CD8-positive, alpha-beta memory T cell (primary cell): ENCODE data around the gene HIGD1B. TPM values are rescaled to one million over a fixed set of nuclear protein-coding genes. Genes with fewer than 3 reads are reported as not detected.
"Not testable (repeated sequence)": the region's sequence is repeated elsewhere in the genome, so short reads cannot be mapped to it uniquely, and the experiment has no call there.

Experiments
- CTCF ChIA-PET: fragments of 350-600 bp; sonication (Branson Sonifier 250); formaldehyde crosslinking; loops from one replicate; lab custom pipeline; 2021; ENCODE audit warnings: antibody characterized with exemption; lab: Charles Lee
- POLR2A ChIA-PET: fragments of 350-600 bp; sonication (Branson Sonifier 250); formaldehyde crosslinking; loops from one replicate; lab custom pipeline; 2021; ENCODE audit warnings: antibody characterized with exemption; lab: Charles Lee
- DNase-seq, 5 donors: peaks; one replicate each; pipeline versions ENCODE4 v3.0.0 to v3.0.0-alpha.2; 2020 to 2022; ENCODE audit warnings: mixed read lengths in 1 of 5
- H3K27ac ChIP-seq: one replicate; pipeline ENCODE4 v1.7.0; 2013; ENCODE audit warnings: low read depth, mild to moderate bottlenecking, low read length, moderate library complexity
- H3K27me3 ChIP-seq: 2 replicates; pipeline ENCODE4 v1.7.0; 2013; ENCODE audit warnings: low read length, mild to moderate bottlenecking; ENCODE audit not compliant: insufficient read depth, poor library complexity, severe bottlenecking
- H3K36me3 ChIP-seq: 2 replicates; pipeline ENCODE4 v1.7.0; 2013; ENCODE audit warnings: mild to moderate bottlenecking, low read length, moderate library complexity; ENCODE audit not compliant: insufficient read depth
- H3K4me1 ChIP-seq: 2 replicates; pipeline ENCODE4 v1.7.0; 2013; ENCODE audit warnings: mild to moderate bottlenecking, low read length, moderate library complexity; ENCODE audit not compliant: insufficient read depth
- H3K4me3 ChIP-seq: 2 replicates; pipeline ENCODE4 v1.7.0; 2013; ENCODE audit warnings: mild to moderate bottlenecking, low read length
- H3K9me3 ChIP-seq: 2 replicates; pipeline ENCODE4 v1.7.0; 2013; ENCODE audit warnings: mild to moderate bottlenecking, low read length
- H3K27ac Mint-ChIP-seq, 8 donors: one replicate each; pipeline ENCODE4 v1.8.0; 2020 to 2021; ENCODE audit warnings: mixed read lengths in 8 of 8, mild to moderate bottlenecking in 6 of 8, inconsistent platforms in 3 of 8, moderate library complexity in 3 of 8
- H3K27me3 Mint-ChIP-seq, 2 donors: one replicate each; pipeline ENCODE4 v1.8.0; 2020 to 2021; ENCODE audit warnings: mixed read lengths in 2 of 2, mild to moderate bottlenecking in 1 of 2, moderate library complexity in 1 of 2
- H3K36me3 Mint-ChIP-seq, 3 donors: one replicate each; pipeline ENCODE4 v1.8.0; 2020 to 2021; ENCODE audit warnings: mixed read lengths in 3 of 3, inconsistent platforms in 1 of 3, mild to moderate bottlenecking in 1 of 3
- H3K4me1 Mint-ChIP-seq, 3 donors: one replicate each; pipeline ENCODE4 v1.8.0; 2020 to 2021; ENCODE audit warnings: mixed read lengths in 3 of 3, inconsistent platforms in 1 of 3, mild to moderate bottlenecking in 1 of 3
- H3K4me3 Mint-ChIP-seq, 7 donors: one replicate each; pipeline ENCODE4 v1.8.0; 2020 to 2021; ENCODE audit warnings: mixed read lengths in 7 of 7, mild to moderate bottlenecking in 6 of 7, moderate library complexity in 4 of 7, inconsistent platforms in 2 of 7
- H3K9me3 Mint-ChIP-seq, 5 donors: one replicate each; pipeline ENCODE4 v1.8.0; 2020 to 2022; ENCODE audit warnings: mixed read lengths in 5 of 5, mild to moderate bottlenecking in 3 of 5, moderate library complexity in 2 of 5, inconsistent platforms in 1 of 5
- polyA plus RNA-seq: library from polyadenylated mRNA; unstranded; fragments of 300-500 nt; fragmentation: Illumina TruSeq; gene quantifications from one replicate; pipeline ENCODE4 v1.2.3, GENCODE V29; 2021
- total RNA-seq, 2 experiments: library from RNA; stranded (reverse); gene quantifications; one replicate each; pipeline ENCODE4 v1.2.3, GENCODE V29; 2021

HIGD1B gene
- total and polyA plus RNA-seq, 3 experiments from 2014 or later: 0.56 TPM; not detected in 2

GRCh38 chr17:44812263-44812662 lies 35.4 kb upstream of the HIGD1B start:
- Mint-ChIP-seq H3K36me3 (no peaks in the 10 kb centered on the region), H3K27ac (no peak overlapping the region), H3K4me3 (no peak overlapping the region), H3K9me3 (no peaks in the 10 kb centered on the region), H3K27me3 (peaks cover 16 to 20% of the 10 kb centered on the region in 2 donors), H3K4me1 (no peaks in the 10 kb centered on the region)
- POLR2A ChIA-PET: no interaction called here
- no peak overlapping the region for H3K27ac ChIP-seq
- H3K9me3 ChIP-seq: no peaks in the 10 kb centered on the region
- no peaks in the 10 kb centered on the region for H3K4me1 ChIP-seq
- H3K36me3 ChIP-seq: no peaks in the 10 kb centered on the region
- CTCF ChIA-PET: no interaction called here
- no peak for DNase-seq
- H3K27me3 ChIP-seq: no peaks in the 10 kb centered on the region
- H3K4me3 ChIP-seq: no peak overlapping the region

DNA sequence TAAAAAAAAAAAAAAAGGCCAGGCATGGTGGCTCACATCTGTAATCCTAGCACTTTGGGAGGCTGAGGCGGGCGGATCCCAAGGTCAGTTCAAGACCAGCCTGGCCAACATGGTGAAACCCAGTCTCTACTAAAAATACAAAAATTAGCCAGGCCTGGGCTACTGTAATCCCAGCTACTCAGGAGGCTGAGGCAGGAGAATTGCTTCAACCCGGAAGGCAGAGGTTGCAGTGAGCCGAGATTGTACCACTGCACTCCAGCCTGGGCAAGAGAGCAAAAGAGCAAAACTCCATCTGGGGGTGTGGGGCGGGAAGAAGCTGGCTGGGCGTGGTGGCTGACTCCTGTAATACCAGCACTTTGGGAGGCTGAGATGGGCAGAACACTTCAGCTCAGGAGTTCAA lies 29.2 kb upstream of the HIGD1B start:
- H3K27me3 ChIP-seq: not testable (repeated sequence)

GRCh38 chr17:44820631-44821212 lies 27.0 kb upstream of the HIGD1B start:
- DNase-seq: no peak
- H3K36me3 ChIP-seq: no peaks in the 10 kb centered on the region
- Mint-ChIP-seq H3K9me3 (no peaks in the 10 kb centered on the region), H3K36me3 (no peaks in the 10 kb centered on the region), H3K4me3 (no peak overlapping the region), H3K27me3 (peaks cover 24 to 26% of the 10 kb centered on the region in 2 donors), H3K4me1 (no peaks in the 10 kb centered on the region), H3K27ac (no peak overlapping the region)
- no peaks in the 10 kb centered on the region for H3K9me3 ChIP-seq
- ChIA-PET POLR2A (no interaction called here), CTCF (no interaction called here)
- no peaks in the 10 kb centered on the region for H3K27me3 ChIP-seq
- H3K27ac ChIP-seq: no peak overlapping the region
- H3K4me3 ChIP-seq: no peak overlapping the region
- no peaks in the 10 kb centered on the region for H3K4me1 ChIP-seq

More for the DNA sequence above, 29.2 kb upstream of the HIGD1B start:
- H3K27ac ChIP-seq, DNase-seq, H3K4me3 ChIP-seq, H3K36me3 ChIP-seq, H3K4me1 Mint-ChIP-seq, POLR2A ChIA-PET, H3K4me3 Mint-ChIP-seq, H3K9me3 ChIP-seq, H3K9me3 Mint-ChIP-seq, CTCF ChIA-PET, H3K4me1 ChIP-seq, H3K36me3 Mint-ChIP-seq: not testable (repeated sequence)
- H3K27ac Mint-ChIP-seq: peak overlapping the region in 1 of 8 donors; percentile 29
- H3K27me3 Mint-ChIP-seq: peaks cover 23 to 32% of the 10 kb centered on the region in 2 donors

GRCh38 chr17:44825236-44825635 lies 22.4 kb upstream of the HIGD1B start:
- H3K27ac ChIP-seq, H3K9me3 Mint-ChIP-seq, DNase-seq, H3K4me3 ChIP-seq, H3K9me3 ChIP-seq, POLR2A ChIA-PET, H3K36me3 ChIP-seq, H3K36me3 Mint-ChIP-seq, H3K27ac Mint-ChIP-seq, H3K4me3 Mint-ChIP-seq: not testable (repeated sequence)
- Mint-ChIP-seq H3K4me1 (peaks cover 9 to 12% (median 11%) of the 10 kb centered on the region in 3 donors), H3K27me3 (peaks cover 45 to 48% of the 10 kb centered on the region in 2 donors)
- Histone ChIP-seq H3K27me3 (peaks cover 21% of the 10 kb centered on the region), H3K4me1 (peaks cover 12% of the 10 kb centered on the region)
- CTCF ChIA-PET: interaction anchor here (0.7 kb wide), 1 partner anchor 32 kb away, joined by 3 read pairs; no protein-coding TSS in a partner anchor

GRCh38 chr17:44826123-44826790 lies 21.4 kb upstream of the HIGD1B start:
- Histone ChIP-seq H3K36me3 (no peaks in the 10 kb centered on the region), H3K27ac (no peak overlapping the region), H3K27me3 (peaks cover 29% of the 10 kb centered on the region), H3K4me1 (peaks cover 12% of the 10 kb centered on the region), H3K9me3 (no peaks in the 10 kb centered on the region), H3K4me3 (no peak overlapping the region)
- Mint-ChIP-seq H3K4me1 (peaks cover 10 to 16% (median 11%) of the 10 kb centered on the region in 3 donors), H3K4me3 (no peak overlapping the region), H3K27ac (no peak overlapping the region), H3K27me3 (peaks cover 43 to 49% of the 10 kb centered on the region in 2 donors), H3K36me3 (peaks cover 0 to 2% (median 0%) of the 10 kb centered on the region in 3 donors), H3K9me3 (no peaks in the 10 kb centered on the region)
- ChIA-PET POLR2A (no interaction called here), CTCF (interaction anchor here (0.7 kb wide), 1 partner anchor 1114 kb away, joined by 4 read pairs; no protein-coding TSS in a partner anchor)
- no peak for DNase-seq

DNA sequence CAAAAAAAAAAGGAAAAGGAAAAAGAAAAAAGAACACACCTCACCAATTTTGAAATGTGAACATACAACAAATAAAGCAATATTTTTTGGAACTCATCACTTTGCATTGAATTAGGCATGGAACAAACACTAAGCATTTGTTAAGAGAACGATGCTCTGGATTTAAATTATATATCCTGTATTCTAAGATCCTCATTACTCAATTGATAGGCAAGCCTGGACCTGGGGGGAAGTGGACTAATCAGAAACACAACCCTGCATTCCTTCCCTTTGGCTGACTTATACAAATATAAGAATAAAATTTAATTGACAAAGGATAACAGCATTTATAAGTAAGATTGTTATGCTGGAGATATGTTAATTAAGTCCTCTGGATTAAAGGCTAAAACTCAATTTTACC lies 19.8 kb upstream of the HIGD1B start:
- H3K4me3 Mint-ChIP-seq: no peak overlapping the region
- Histone ChIP-seq H3K27me3 (peaks cover 34% of the 10 kb centered on the region), H3K27ac (no peak overlapping the region), H3K9me3 (no peaks in the 10 kb centered on the region), H3K4me1 (peaks cover 12% of the 10 kb centered on the region), H3K4me3 (no peak overlapping the region), H3K36me3 (no peaks in the 10 kb centered on the region)
- ChIA-PET CTCF (no interaction called here), POLR2A (no interaction called here)
- no peak for DNase-seq
- H3K27ac Mint-ChIP-seq: no peak overlapping the region
- no peaks in the 10 kb centered on the region for H3K9me3 Mint-ChIP-seq
- H3K36me3 Mint-ChIP-seq: peaks cover 0 to 2% (median 0%) of the 10 kb centered on the region in 3 donors
- H3K27me3 Mint-ChIP-seq: peaks cover 52 to 59% of the 10 kb centered on the region in 2 donors
- peaks cover 10 to 16% (median 11%) of the 10 kb centered on the region in 3 donors for H3K4me1 Mint-ChIP-seq

DNA sequence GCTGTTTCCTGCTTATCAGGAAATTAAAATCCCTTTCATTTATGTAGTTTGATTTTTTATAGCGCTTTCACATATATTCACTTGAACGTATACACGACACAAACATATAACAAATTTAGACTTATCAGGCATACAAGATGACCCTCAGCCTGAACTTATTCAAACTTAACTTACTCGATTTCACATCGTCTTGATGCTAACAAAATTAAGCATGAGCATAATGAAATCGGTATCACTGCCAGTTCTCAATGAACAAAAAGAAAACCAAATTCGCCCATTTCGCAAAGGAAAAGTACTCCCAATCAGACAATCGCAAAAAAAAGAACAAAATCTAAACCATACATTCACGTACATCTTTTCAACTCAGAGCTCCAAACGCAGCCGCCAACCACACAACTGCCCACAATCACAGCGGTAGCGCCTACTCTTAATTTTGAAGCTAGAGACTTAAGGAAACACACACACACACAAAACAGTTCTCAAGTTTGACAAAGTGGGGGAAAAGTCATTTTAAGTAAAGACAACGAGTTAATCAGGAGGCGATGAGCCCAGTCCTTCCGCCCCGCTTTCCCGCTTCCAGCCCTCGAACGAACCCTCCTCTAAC lies 18.7 kb upstream of the HIGD1B start:
- H3K9me3 Mint-ChIP-seq: no peaks in the 10 kb centered on the region
- H3K4me1 Mint-ChIP-seq: peaks cover 10 to 16% (median 11%) of the 10 kb centered on the region in 3 donors
- POLR2A ChIA-PET: no interaction called here

More for the DNA sequence above, 18.7 kb upstream of the HIGD1B start:
- CTCF ChIA-PET: no interaction called here
- Mint-ChIP-seq H3K4me3 (peak overlapping the region; percentile 58 to 86 (median 80)), H3K27me3 (peaks cover 59 to 64% of the 10 kb centered on the region in 2 donors), H3K36me3 (peaks cover 0 to 2% (median 0%) of the 10 kb centered on the region in 3 donors), H3K27ac (peak overlapping the region in 3 of 8 donors; percentile 11 to 60 (median 32))
- Histone ChIP-seq H3K27me3 (peaks cover 35% of the 10 kb centered on the region), H3K4me3 (peak overlapping the region; percentile 4), H3K4me1 (peaks cover 12% of the 10 kb centered on the region), H3K27ac (no peak overlapping the region), H3K36me3 (no peaks in the 10 kb centered on the region), H3K9me3 (no peaks in the 10 kb centered on the region)
- peak in 2 of 5 donors; percentile 9 to 28 for DNase-seq
